ENCODE measurements around the gene LPAR3. TPM values are rescaled to one million over a fixed set of nuclear protein-coding genes. Genes with fewer than 3 reads are reported as not detected.

The LPAR3 gene
- total RNA-seq, 4 donors from 2014 or later, result 1.5 TPM; not detected in 3

DNA sequence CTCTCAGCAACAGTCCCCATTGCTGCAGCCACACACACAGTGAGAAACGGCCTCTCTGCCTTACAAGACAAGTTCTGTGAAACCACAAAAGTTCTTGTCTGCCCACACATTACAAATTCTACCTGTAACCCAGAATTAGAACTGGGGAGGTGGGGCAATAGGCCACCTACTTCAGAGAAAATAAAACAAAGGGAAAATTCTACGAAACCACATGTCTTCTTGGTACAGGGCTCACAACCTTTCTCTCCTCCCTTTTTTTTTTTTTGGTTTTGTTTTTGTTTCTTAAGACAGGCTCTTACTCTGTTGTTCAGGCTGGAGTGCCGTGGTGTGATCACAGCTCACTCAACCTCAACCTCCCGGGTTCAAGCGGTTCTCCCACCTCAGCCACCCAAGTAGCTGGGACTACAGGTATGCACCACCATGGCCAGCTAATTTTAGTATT lies 30.2 kb downstream of the LPAR3 start:
- TF ChIP-seq CTCF (IDR thresholded peaks at IDR 0.05) (no peak), EP300 (IDR thresholded peaks at IDR 0.05) (no peak), POLR2A (IDR thresholded peaks at IDR 0.05) (no peak)
- H3K9me3 ChIP-seq, result no peaks in the 10 kb centered on the region
- no peak overlapping the region for H3K4me3 ChIP-seq
- H3K36me3 ChIP-seq, result no peaks in the 10 kb centered on the region
- DNase-seq (ENCODE audit: low spot score in 2 of 2), result no peak
- no peaks in the 10 kb centered on the region for H3K4me1 ChIP-seq
- 63 to 71% methylated on average over 5 of the region's 5 CpGs for WGBS, 2 donors
- H3K27me3 ChIP-seq, result no peaks in the 10 kb centered on the region
- H3K27ac ChIP-seq, result no peak overlapping the region

DNA sequence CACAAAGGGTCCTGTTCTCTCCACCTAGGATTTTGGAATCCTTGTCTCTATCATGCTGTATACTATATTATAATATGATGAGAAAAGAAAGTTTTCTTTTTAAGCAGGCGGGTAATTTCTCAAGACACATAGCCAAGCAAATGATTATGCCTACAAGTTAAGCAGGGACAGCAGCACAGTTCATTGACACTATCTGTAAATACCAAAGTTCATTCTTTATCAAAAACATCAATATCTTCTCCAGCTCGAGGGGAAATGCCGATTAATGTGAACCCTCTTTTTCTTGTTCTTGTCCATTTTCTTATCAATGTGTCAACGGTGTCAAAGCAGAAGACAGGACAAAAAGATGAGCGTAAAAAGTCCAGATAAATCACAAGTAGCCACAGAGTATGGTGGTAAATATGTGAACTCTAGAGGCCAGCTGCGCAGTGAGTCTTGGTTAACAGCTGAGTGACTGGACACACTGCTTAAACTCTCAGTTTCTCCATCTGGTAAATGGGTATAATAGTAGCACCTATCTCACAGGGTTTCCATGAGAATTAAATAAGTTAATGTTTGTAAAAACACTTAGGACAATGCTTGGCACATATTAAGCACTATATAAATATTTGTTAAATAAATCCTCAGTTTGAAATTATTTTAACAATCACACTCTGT lies 30.9 kb downstream of the LPAR3 start:
- TF ChIP-seq POLR2A (IDR thresholded peaks at IDR 0.05), result no peak
- no peak for TF ChIP-seq CTCF (IDR thresholded peaks at IDR 0.05)
- no peak for TF ChIP-seq EP300 (IDR thresholded peaks at IDR 0.05)
- Histone ChIP-seq H3K36me3 (no peaks in the 10 kb centered on the region), H3K27me3 (no peaks in the 10 kb centered on the region), H3K4me3 (no peak overlapping the region), H3K27ac (no peak overlapping the region), H3K9me3 (no peaks in the 10 kb centered on the region), H3K4me1 (no peaks in the 10 kb centered on the region)
- 71 to 74% methylated on average over 6 of the region's 6 CpGs for WGBS, 2 donors
- DNase-seq (ENCODE audit: low spot score in 2 of 2), result no peak

- H3K4me1 ChIP-seq, result no peaks in the 10 kb centered on the region
- 47 to 53% methylated on average over 1 of the region's 1 CpG for WGBS, 2 donors
- H3K36me3 ChIP-seq, result no peaks in the 10 kb centered on the region
- no peak overlapping the region for H3K27ac ChIP-seq
- no peak for TF ChIP-seq CTCF (IDR thresholded peaks at IDR 0.05)
- TF ChIP-seq EP300 (IDR thresholded peaks at IDR 0.05), result no peak
- TF ChIP-seq POLR2A (IDR thresholded peaks at IDR 0.05), result no peak
- H3K9me3 ChIP-seq, result no peaks in the 10 kb centered on the region
- no peak overlapping the region for H3K4me3 ChIP-seq
- H3K27me3 ChIP-seq, result no peaks in the 10 kb centered on the region
- no peak for DNase-seq (ENCODE audit: low spot score in 2 of 2)
Observed at GRCh38 chr1:84861516-84861915, 31.5 kb downstream of the LPAR3 start.

DNA sequence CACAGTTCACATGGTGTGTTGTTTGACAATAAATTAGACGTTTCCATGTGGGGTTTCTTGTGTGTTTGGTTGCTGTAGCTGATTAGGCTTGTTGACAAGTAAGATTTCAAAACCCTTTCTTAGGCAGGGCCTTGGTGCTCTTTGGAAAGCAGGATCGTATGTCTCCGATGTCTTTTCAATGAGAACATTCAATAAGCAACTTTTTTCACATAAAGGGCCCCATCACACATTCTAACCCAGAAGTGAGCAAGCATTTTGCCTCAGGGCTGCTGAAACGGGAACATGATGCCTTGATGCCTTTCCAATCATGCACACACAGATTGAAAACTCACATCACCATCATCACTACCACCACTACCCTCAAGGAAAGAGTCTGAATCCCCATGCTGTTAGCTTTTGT lies 33.1 kb downstream of the LPAR3 start:
- H3K27ac ChIP-seq, result no peak overlapping the region
- H3K4me1 ChIP-seq, result no peaks in the 10 kb centered on the region
- no peak for TF ChIP-seq CTCF (IDR thresholded peaks at IDR 0.05)
- no peak for TF ChIP-seq POLR2A (IDR thresholded peaks at IDR 0.05)
- TF ChIP-seq EP300 (IDR thresholded peaks at IDR 0.05), result no peak
- no peak overlapping the region for H3K4me3 ChIP-seq
- 54 to 55% methylated on average over 4 of the region's 4 CpGs for WGBS, 2 donors
- H3K9me3 ChIP-seq, result no peaks in the 10 kb centered on the region
- no peak for DNase-seq (ENCODE audit: low spot score in 2 of 2)
- H3K36me3 ChIP-seq, result no peaks in the 10 kb centered on the region
- no peaks in the 10 kb centered on the region for H3K27me3 ChIP-seq

GRCh38 chr1:84857906-84858305 lies 35.1 kb downstream of the LPAR3 start:
- H3K27ac ChIP-seq, result no peak overlapping the region
- no peak overlapping the region for H3K4me3 ChIP-seq
- no peak for DNase-seq (ENCODE audit: low spot score in 2 of 2)
- no peaks in the 10 kb centered on the region for H3K27me3 ChIP-seq
- no peaks in the 10 kb centered on the region for H3K9me3 ChIP-seq
- TF ChIP-seq POLR2A (IDR thresholded peaks at IDR 0.05) (no peak), CTCF (IDR thresholded peaks at IDR 0.05) (no peak), EP300 (IDR thresholded peaks at IDR 0.05) (no peak)
- no peaks in the 10 kb centered on the region for H3K36me3 ChIP-seq
- WGBS, 2 donors, result 64 to 70% methylated on average over 8 of the region's 8 CpGs
- no peaks in the 10 kb centered on the region for H3K4me1 ChIP-seq

All from tibial nerve (tissue), 4 donors.